NB4 (cell line): Measurements from ENCODE around the gene IFNL1.

Experiments used
- DNase-seq: peaks from one replicate; pipeline ENCODE4 v3.0.0; 2010; ENCODE audit warnings: low read depth
- H3K4me3 ChIP-seq: one replicate; pipeline ENCODE4 v1.5.1; 2011; ENCODE audit warnings: mild to moderate bottlenecking, low read depth, low read length, moderate library complexity
- MYC ChIP-seq: IDR thresholded peaks from 2 replicates; pipeline ENCODE4 v1.6.1; 2011; ENCODE audit warnings: low read depth, low read length
- POLR2A ChIP-seq: IDR thresholded peaks from 2 replicates; pipeline ENCODE4 v1.6.1; 2011; ENCODE audit warnings: mild to moderate bottlenecking; ENCODE audit not compliant: insufficient read length; ENCODE audit errors: extremely low read depth
- TF ChIP-seq, protein P1 (sequence below): IDR thresholded peaks from one replicate; pipeline ENCODE4 v1.5.1; 2012; ENCODE audit warnings: low read depth, low read length
- TF ChIP-seq, protein P2 (sequence below): IDR thresholded peaks from 2 replicates; pipeline ENCODE4 v1.6.1; 2011; ENCODE audit warnings: low read depth, low read length

The IFNL1 gene

DNA sequence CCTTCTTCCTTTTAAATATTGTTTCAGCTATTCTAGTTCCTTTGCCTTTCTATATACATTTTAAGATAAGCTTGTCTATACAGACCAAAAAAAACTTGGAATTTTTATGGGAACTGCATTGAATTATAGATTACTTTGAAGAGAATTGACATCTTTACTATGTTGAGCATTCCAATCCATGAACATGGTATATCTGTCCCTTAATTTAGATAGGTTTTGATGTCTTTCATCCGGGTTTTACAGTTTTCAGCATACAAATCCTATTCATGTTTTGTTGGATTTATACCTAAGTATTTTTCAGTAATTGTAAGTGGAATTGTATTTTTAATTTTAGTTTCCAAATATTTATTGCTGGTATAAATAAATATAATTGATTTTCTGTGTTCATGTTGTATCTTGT lies 12.2 kb upstream of the IFNL1 start:
- no peak for DNase-seq
- no peak overlapping the region for H3K4me3 ChIP-seq
- TF ChIP-seq POLR2A = no peak
- TF ChIP-seq, protein P1, sequence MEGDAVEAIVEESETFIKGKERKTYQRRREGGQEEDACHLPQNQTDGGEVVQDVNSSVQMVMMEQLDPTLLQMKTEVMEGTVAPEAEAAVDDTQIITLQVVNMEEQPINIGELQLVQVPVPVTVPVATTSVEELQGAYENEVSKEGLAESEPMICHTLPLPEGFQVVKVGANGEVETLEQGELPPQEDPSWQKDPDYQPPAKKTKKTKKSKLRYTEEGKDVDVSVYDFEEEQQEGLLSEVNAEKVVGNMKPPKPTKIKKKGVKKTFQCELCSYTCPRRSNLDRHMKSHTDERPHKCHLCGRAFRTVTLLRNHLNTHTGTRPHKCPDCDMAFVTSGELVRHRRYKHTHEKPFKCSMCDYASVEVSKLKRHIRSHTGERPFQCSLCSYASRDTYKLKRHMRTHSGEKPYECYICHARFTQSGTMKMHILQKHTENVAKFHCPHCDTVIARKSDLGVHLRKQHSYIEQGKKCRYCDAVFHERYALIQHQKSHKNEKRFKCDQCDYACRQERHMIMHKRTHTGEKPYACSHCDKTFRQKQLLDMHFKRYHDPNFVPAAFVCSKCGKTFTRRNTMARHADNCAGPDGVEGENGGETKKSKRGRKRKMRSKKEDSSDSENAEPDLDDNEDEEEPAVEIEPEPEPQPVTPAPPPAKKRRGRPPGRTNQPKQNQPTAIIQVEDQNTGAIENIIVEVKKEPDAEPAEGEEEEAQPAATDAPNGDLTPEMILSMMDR = no peak
- no peak for TF ChIP-seq MYC
- TF ChIP-seq, protein P2, sequence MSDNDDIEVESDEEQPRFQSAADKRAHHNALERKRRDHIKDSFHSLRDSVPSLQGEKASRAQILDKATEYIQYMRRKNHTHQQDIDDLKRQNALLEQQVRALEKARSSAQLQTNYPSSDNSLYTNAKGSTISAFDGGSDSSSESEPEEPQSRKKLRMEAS = no peak

DNA sequence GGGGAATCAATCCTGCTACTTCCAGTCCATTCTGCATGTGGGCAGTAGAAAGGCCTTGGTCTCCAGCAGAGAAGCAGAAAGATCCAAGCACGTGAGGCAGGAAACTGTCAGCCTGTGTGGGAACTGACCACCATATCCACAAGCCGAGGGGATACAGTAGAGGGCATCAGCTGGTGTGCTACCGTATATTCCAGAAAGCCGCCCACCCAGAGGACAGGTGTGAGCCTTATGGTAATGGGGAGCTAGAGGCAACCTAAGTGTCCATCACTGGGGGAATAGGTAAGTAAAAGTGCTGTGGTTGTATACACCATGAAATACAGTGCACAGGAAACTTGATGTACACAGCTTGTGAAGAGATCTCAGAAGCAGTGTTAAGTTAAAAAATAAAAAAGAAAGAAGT lies 2.8 kb upstream of the IFNL1 start:
- no peak for TF ChIP-seq MYC
- TF ChIP-seq, protein P2 = no peak
- TF ChIP-seq POLR2A = no peak
- TF ChIP-seq, protein P1 = no peak
- H3K4me3 ChIP-seq = no peak overlapping the region
- no peak for DNase-seq

DNA sequence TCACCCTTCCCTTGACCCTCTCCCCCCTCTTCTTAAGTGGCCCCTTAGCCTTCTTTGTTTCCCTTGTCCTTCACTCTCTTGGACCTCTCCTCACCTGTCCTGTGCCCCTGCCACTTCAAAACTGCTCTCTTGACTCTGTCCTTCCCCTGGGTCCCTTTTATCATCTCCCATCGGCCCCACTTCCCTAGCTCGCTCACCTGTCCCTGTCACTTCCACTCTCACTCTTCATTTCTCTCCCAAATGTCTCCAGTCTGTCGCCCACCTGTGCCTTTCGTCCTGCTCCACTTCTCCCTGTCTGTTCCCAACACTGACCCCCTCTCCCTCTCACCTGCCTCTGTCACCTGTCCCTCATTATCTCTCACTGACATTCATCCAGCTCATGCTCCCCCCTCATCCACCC lies 699 bp downstream of the IFNL1 start:
- H3K4me3 ChIP-seq = no peak overlapping the region
- DNase-seq = no peak
- TF ChIP-seq POLR2A (no peak), MYC (no peak)
- TF ChIP-seq, protein P2 = no peak
- TF ChIP-seq, protein P1 = no peak

DNA sequence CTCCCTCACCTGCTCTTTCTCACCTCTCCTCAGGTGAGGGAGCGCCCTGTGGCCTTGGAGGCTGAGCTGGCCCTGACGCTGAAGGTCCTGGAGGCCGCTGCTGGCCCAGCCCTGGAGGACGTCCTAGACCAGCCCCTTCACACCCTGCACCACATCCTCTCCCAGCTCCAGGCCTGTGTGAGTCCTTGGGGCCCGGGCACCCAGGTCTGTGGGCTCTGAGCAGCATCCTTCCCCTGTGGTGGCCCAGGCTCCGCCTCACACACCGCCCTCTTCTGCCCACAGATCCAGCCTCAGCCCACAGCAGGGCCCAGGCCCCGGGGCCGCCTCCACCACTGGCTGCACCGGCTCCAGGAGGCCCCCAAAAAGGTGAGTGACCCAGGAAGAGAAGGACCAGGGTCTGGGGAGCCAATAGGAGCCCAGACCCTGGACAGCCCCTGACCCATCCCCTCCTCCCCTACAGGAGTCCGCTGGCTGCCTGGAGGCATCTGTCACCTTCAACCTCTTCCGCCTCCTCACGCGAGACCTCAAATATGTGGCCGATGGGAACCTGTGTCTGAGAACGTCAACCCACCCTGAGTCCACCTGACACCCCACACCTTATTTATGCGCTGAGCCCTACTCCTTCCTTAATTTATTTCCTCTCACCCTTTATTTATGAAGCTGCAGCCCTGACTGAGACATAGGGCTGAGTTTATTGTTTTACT lies 1.9 kb downstream of the IFNL1 start:
- TF ChIP-seq POLR2A (no peak), MYC (no peak)
- TF ChIP-seq, protein P1 = no peak
- TF ChIP-seq, protein P2 = no peak
- H3K4me3 ChIP-seq = no peak overlapping the region
- no peak for DNase-seq

DNA sequence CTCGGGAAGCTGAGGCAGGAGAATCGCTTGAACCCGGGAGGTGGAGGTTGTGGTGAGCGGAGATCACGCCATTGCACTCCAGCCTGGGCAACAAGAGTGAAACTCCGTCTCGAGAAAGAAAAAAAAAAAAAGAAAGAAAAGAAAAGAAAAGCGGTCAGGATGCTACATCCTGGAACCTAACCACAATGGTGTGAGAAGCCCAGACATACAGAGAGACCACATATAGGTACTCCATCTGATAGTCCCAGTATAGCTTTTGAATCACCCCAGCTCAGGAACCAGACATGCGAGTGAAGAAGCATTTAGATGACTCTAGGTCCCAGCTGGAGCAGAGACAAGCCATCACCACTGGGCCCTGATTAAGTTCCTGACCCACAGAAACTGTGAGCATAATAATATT lies 3.2 kb downstream of the IFNL1 start:
- DNase-seq = no peak
- no peak overlapping the region for H3K4me3 ChIP-seq
- TF ChIP-seq MYC (no peak), POLR2A (no peak)
- TF ChIP-seq, protein P1 = no peak
- TF ChIP-seq, protein P2 = no peak
